PC-3 (cell line): ENCODE measurements around the gene VIPAS39. TPM values are rescaled to one million over a fixed set of nuclear protein-coding genes. Genes with fewer than 3 reads are reported as not detected.

Experiments
- ATAC-seq: fragments of 200-7000 bp; cut with Tn5 transposase; 2 replicates; pipeline ENCODE4 v1.9.1; 2020; ENCODE audit warnings: mild to moderate bottlenecking, moderate library complexity
- BruUV-seq: library from RNA; stranded (reverse); fragments of 400-500 nt; replicated peaks from 2 replicates; lab custom pipeline; 2021; lab: Mats Ljungman, UMichigan
- CTCF ChIA-PET: fragments of 300-600 bp; sonication (Branson Sonifier 250); formaldehyde crosslinking; loops from one replicate; lab custom pipeline; 2022; ENCODE audit warnings: antibody characterized with exemption; lab: Charles Lee
- POLR2A ChIA-PET: fragments of 300-600 bp; sonication (Branson Sonifier 250); formaldehyde crosslinking; loops from one replicate; lab custom pipeline; 2022; ENCODE audit warnings: antibody characterized with exemption; ENCODE audit not compliant: unreplicated experiment; lab: Charles Lee
- DNase-seq: peaks from one replicate; pipeline ENCODE4 v3.0.0-alpha.2; 2015
- H2AFZ ChIP-seq: fragments of 300-600 bp; sonication (generic); 2 replicates; pipeline ENCODE4 v1.6.0; 2016; ENCODE audit warnings: antibody characterized with exemption, low read length
- H3F3A ChIP-seq: fragments of 300-600 bp; sonication (generic); one replicate; pipeline ENCODE4 v1.6.0; 2017; ENCODE audit warnings: antibody characterized with exemption, low read length, control low read depth, mild to moderate bottlenecking; ENCODE audit not compliant: unreplicated experiment
- H3K27ac ChIP-seq: fragments of 300-600 bp; sonication (generic); 2 replicates; pipeline ENCODE4 v1.5.1; 2016; ENCODE audit warnings: mild to moderate bottlenecking, low read length
- H3K27me3 ChIP-seq: fragments of 300-600 bp; sonication (generic); 2 replicates; pipeline ENCODE4 v1.6.1; 2016; ENCODE audit warnings: low read length, mixed read lengths
- H3K36me3 ChIP-seq: fragments of 300-600 bp; sonication (generic); 2 replicates; pipeline ENCODE4 v1.6.1; 2016; ENCODE audit warnings: low read depth, mixed run types, low read length, mixed read lengths
- H3K4me1 ChIP-seq: fragments of 300-600 bp; sonication (generic); 2 replicates; pipeline ENCODE4 v1.5.1; 2016; ENCODE audit warnings: low read length; ENCODE audit not compliant: insufficient read depth
- H3K4me2 ChIP-seq: fragments of 300-600 bp; sonication (generic); 2 replicates; pipeline ENCODE4 v1.6.0; 2016; ENCODE audit warnings: low read length
- H3K4me3 ChIP-seq: fragments of 300-600 bp; sonication (generic); 2 replicates; pipeline ENCODE4 v1.5.1; 2016; ENCODE audit warnings: mild to moderate bottlenecking, low read length, mixed read lengths
- H3K79me2 ChIP-seq: fragments of 300-600 bp; sonication (generic); 2 replicates; pipeline ENCODE4 v1.6.1; 2017; ENCODE audit warnings: low read length, mixed read lengths
- H3K9ac ChIP-seq: fragments of 300-600 bp; sonication (generic); 2 replicates; pipeline ENCODE4 v1.6.0; 2016; ENCODE audit warnings: mild to moderate bottlenecking, low read length
- H3K9me2 ChIP-seq: fragments of 300-600 bp; sonication (generic); replicated peaks from 2 replicates; pipeline ENCODE4 v1.6.1; 2016; ENCODE audit warnings: mixed run types, low read length, mixed read lengths
- H3K9me3 ChIP-seq: fragments of 300-600 bp; sonication (generic); 2 replicates; pipeline ENCODE4 v1.6.1; 2016; ENCODE audit warnings: low read length, mixed read lengths
- H4K20me1 ChIP-seq: fragments of 300-600 bp; sonication (generic); 2 replicates; pipeline ENCODE4 v1.6.1; 2016; ENCODE audit warnings: low read length, mixed read lengths
- CTCF ChIP-seq: fragments of 300-600 bp; sonication (generic); conservative IDR thresholded peaks from 2 replicates; pipeline ENCODE4 v1.5.1; 2017; ENCODE audit warnings: antibody characterized with exemption, low read depth, mild to moderate bottlenecking, low read length
- EZH2 ChIP-seq: fragments of 300-600 bp; sonication (generic); IDR thresholded peaks from one replicate; pipeline ENCODE4 v1.6.1; 2017; ENCODE audit warnings: antibody characterized with exemption, mild to moderate bottlenecking, low read length; ENCODE audit not compliant: unreplicated experiment
- EZH2phosphoT487 ChIP-seq: fragments of 300-600 bp; sonication (generic); IDR thresholded peaks from 2 replicates; pipeline ENCODE4 v1.6.1; 2018; ENCODE audit warnings: mild to moderate bottlenecking, antibody characterized with exemption, low read length, borderline replicate concordance
- intact Hi-C: fragments of 100-400 bp; cut with micrococcal nuclease; formaldehyde crosslinking; loops from 2 replicates; pipeline ENCODE4 v1.9.0; 2023
- total RNA-seq: library from RNA; depleted of rRNA; stranded (reverse); fragments of >200 nt; gene quantifications from 2 replicates; pipeline ENCODE4 v1.2.3, GENCODE V29; 2014

The VIPAS39 gene
- total RNA-seq, 1 experiment from 2014 or later, result 20.2 TPM

- H3K79me2 ChIP-seq, result peaks cover 52% of the 10 kb centered on the region
- BruUV-seq, result TSS peak; percentile 72
- H3K4me1 ChIP-seq, result peaks cover 19% of the 10 kb centered on the region
- ChIA-PET CTCF (no interaction called here), POLR2A (interaction anchor here (0.5 to 0.7 kb wide), 4 partner anchors 19 to 1072 kb away, joined by 3 to 5 read pairs (median 4); no protein-coding TSS in a partner anchor)
- no peaks in the 10 kb centered on the region for H3K9me2 ChIP-seq
- no peaks in the 10 kb centered on the region for H3K9me3 ChIP-seq
- H3F3A ChIP-seq, result no peaks in the 10 kb centered on the region
- H3K27ac ChIP-seq, result no peak overlapping the region; the same call in 1 of the 2 replicates
- H3K4me3 ChIP-seq, result peak overlapping the region; percentile 82
- peak overlapping the region; percentile 73 for H2AFZ ChIP-seq
- H3K27me3 ChIP-seq, result no peaks in the 10 kb centered on the region
- peaks cover 25% of the 10 kb centered on the region for H3K36me3 ChIP-seq
- ATAC-seq (peak; percentile 14), DNase-seq (no peak)
- TF ChIP-seq EZH2 (no peak), EZH2phosphoT487 (no peak), CTCF (no peak)
- intact Hi-C loops, result loop anchor here (1.0 to 5.0 kb wide), 5 partner anchors 80 to 305 kb away; partner anchors contain the start of genes ALKBH1, GSTZ1, SAMD15 and SLIRP
- peak overlapping the region; percentile 88 for H3K4me2 ChIP-seq
- H3K9ac ChIP-seq, result peak overlapping the region; percentile 90
- peaks cover 13% of the 10 kb centered on the region for H4K20me1 ChIP-seq
Observed at GRCh38 chr14:77457115-77457521, 283 bp downstream of the VIPAS39 start.

DNA sequence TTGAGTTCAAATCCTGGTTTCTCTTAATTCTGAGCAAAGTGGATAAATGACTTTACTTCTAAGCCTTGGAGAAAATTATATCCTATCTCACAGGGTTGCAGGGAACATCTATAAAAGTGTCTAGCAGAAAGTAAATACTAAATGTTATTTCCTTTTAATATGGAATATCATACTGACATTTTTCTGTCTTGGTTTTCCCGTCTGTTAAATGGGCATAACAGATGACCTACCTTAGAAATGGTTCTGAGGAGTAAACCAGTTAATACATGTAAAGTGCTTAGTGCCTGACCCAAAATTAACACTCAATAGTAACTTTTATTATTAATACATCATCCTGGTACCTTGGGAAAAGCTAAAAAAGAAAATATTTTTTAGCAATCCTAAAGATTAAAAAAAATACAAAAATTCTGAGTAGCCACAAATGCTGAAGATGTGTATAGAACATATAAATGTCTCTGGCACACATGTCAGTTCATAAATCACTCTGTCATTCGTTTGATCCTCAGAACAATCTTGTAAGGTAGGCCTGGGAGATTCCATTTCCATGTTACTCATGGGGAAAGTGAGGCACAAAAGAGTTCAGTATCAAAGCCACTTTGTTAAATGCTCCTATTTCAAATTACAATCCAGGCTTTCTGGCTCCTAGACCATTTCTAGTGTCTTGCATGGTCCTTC is 1.3 kb downstream of the VIPAS39 start:
- Histone ChIP-seq H3K27me3 (no peaks in the 10 kb centered on the region), H3K4me3 (peak overlapping the region; percentile 82), H3K4me2 (peak overlapping the region; percentile 88), H3K79me2 (peaks cover 52% of the 10 kb centered on the region), H3K36me3 (peaks cover 25% of the 10 kb centered on the region), H3K9me2 (no peaks in the 10 kb centered on the region), H3F3A (no peaks in the 10 kb centered on the region), H3K9ac (peak overlapping the region; percentile 90; the same call in 1 of the 2 replicates), H3K4me1 (peaks cover 19% of the 10 kb centered on the region), H4K20me1 (peaks cover 13% of the 10 kb centered on the region), H3K9me3 (no peaks in the 10 kb centered on the region), H3K27ac (no peak overlapping the region), H2AFZ (no peak overlapping the region)
- no TSS peak for BruUV-seq
- CTCF ChIA-PET, result no interaction called here
- TF ChIP-seq EZH2 (no peak), CTCF (no peak), EZH2phosphoT487 (no peak)
- POLR2A ChIA-PET, result no interaction called here
- intact Hi-C loops, result loop anchor here (5.0 kb wide), 2 partner anchors 161 to 304 kb away; partner anchors contain the start of gene SPTLC2
- DNase-seq (no peak), ATAC-seq (no peak)

DNA sequence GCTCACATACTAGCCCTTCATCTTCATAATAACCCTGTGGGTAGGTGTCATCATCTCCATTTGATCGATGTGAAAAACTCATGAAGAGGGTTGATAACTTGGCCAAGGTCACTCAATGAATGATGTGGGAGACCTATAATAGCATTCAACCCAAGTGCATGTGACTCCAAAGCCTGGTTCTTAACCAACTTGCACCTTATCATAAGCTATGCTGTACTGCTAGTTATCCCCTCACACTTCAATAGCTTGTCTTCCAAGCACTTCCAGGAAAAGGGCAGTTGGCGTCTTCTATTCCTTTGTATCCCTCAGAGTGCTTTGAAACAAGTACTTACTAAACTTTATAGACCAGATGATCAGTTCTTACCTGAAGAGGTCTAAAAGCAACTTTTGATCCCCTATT is 15.2 kb downstream of the VIPAS39 start:
- Histone ChIP-seq H3K4me3 (no peak overlapping the region), H3K9me3 (no peaks in the 10 kb centered on the region), H3K27me3 (no peaks in the 10 kb centered on the region), H3K9me2 (no peaks in the 10 kb centered on the region), H3K4me2 (no peak overlapping the region), H3F3A (no peaks in the 10 kb centered on the region), H3K36me3 (peaks cover 23% of the 10 kb centered on the region), H3K4me1 (no peaks in the 10 kb centered on the region), H3K79me2 (no peaks in the 10 kb centered on the region), H3K27ac (no peak overlapping the region), H2AFZ (no peak overlapping the region), H3K9ac (no peak overlapping the region), H4K20me1 (no peaks in the 10 kb centered on the region)
- POLR2A ChIA-PET, result no interaction called here
- no TSS peak for BruUV-seq
- no peak for TF ChIP-seq EZH2
- ATAC-seq, result no peak
- no peak for DNase-seq
- intact Hi-C loops, result no loop called here
- CTCF ChIA-PET, result no interaction called here
